ENCODE measurements around the gene SMIM33.
"Not testable (repeated sequence)": the region's sequence is repeated elsewhere in the genome, so short reads cannot be mapped to it uniquely, and the experiment has no call there.

Gene SMIM33

DNA sequence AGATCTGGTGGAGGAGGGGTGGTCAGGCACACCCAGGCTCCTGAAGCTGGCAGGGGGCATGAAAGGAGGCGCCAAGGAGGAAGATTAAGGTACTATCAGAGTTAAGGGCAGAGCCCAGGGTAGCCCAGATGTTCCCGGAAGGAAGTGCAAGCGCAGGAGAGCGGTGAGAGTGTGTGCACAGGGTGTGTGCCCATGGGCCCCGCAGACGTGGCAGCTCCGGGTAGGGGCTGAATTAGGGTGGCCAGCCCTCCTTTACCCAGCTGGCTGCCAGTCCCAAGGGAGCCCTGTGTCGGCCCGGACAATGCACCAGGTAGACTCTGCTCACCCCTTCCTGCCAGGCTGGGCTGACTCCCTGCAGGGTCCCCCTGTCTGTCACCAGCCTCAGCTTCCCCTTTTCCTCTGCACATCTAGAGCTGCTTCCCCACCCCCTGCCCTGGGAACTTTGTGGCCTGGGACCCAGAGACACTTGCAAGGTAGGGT, at the start of gene SMIM33:
TSS of gene SMIM33 (plus strand) at position 184 of the 480 bp plus-strand sequence. CDS start at position 302, 118 bp downstream.
- DNase-seq, result peak; percentile 79 to 80

DNA sequence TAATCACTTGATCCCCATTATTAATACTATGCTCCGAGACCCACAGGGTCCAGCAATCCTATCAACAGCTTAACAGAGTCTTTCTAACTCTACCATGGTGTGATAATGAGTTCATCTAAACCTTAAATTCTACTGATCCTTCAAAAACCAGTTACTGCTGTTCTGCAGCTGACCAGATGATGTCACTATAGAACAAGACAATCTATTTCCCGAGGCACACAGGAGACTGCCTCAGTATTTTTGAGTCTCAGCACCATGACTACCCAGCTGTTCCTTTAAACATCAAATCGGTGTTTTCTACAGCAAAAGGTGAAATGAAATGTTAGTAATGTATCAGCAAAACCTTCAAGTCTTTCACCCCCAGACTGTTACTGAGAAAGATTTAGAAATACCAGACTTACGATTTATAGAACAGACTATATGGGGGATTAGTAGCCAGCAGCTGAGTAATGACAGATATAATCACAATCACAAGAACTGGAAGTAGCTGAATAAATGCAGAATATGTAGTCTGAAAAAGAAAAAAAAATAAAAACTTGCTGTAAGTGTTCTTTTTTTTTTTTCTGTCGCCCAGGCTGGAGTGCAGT, 48.4 kb upstream of the SMIM33 start:
- peak; percentile 90 to 91 for DNase-seq

DNA sequence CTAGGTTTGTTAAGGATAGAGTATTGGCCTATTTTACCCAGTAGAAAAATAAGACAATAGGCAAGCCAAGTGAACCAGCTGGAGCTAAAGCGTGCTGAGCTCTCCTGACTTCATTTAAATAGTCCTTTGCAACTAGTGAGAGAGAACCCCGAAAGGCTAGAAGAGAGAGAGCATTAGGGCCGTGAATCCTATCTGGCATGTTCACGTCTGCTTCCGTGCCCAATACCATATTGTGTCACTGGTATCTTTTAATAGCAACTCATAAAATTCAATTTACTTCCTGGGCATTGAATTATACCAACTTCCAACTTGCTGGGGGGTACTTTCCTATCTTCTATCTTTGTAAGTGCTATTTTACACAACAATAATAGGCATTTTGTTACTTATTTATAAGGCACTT, 45.3 kb upstream of the SMIM33 start:
- no peak for DNase-seq

DNA sequence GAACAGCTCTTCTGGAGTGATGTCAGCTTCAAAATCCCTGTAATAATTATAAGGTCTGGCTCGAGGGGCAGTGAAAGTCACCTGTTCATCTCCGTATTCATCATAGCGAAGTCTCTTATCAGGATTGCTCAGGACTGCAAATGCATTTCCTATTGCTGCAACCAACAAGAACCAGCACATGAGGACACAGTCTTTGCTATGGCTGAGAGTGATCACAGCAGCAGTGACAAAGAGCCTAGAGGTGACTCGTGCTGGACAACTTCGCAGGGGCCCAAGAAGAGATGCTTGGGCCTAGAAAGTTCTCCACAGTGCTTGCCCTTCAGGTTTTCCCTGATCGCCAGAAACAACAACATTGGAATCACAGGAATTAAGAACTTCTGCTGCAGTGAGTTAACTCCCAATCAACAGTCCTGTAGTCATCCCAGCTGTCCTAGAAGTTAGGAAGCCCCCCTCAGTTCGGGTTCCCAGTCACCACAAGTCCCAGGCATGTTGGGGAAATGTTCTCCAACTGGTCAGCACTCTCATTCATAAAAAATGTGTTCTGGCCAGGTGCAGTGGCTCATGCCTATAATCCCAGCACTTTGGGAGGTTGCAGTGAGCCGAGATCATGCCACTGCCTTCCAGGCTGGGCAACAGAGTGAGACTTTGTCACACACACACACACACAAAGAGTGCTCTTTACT, 44.5 kb upstream of the SMIM33 start:
- DNase-seq, result no peak

DNA sequence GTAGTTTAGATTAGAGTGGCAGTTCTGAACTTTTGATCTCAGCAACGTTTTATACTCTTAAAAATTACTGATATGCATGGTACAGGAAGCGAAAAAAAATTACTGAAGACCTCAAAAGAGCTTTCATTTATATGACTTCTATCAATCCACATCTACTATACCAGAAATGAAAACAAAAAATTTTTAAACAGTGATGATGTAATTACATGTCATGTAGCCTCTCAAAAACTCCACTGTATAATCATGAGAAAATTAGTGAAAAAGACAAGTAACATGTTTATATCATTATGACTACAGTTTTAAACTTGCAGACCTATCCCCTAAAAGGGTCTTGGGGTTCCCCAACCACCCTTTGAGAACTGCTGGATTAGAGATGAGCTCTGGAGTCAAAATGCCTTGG, 40.8 kb upstream of the SMIM33 start:
- no peak for DNase-seq

DNA sequence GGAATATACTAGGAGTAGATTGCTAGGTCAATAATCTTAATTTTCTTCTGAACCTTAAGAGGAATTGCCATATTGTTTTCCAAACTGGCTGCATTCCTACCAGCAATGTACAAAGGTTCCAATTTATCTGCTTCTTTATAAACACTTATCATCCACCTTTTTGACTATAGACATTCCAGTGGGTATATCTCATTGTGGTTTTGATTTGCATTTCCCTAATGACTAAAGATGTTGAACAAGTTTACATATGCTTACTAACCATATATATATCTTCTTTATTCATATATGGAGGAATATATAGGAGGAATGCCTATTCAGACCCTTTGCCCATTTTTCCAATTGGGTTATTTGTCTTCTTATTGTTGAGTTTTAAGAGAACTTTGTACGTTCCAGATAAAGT, 39.1 kb upstream of the SMIM33 start:
- no peak for DNase-seq

DNA sequence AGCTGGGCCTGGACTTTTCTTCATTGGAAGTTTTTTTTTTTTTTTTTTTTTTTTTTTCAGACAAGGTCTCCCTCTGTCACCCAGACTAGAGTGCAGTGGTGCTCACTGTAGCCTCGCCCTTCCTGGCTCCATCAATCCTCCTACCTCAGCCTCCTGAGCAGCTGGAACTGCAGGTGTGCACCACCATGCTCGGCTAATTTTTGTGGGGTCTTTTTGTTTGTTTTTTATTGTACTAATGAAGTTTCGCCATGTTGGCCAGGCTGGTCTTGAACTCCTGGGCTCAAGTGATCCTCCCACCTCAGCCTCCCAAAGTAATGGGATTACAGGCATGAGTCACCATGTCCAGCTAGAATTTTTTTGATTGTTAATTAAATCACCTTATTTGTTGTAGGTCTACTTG, 35.1 kb upstream of the SMIM33 start:
- DNase-seq, result no peak

DNA sequence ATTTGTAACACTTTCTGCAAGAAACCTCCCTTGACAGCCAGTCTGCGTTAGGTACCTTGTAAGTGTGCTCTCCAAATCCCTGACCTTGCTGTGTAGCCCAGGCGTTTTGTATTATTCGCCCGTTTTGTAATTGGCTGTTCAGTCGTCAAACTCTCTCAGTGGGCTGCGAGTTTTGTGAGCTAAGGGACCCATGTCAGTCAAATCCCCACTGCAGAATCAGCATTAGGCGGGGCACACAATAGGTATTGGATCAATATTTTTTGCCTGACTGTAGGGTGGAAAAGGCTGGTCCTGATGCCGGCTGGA, 32.1 kb upstream of the SMIM33 start:
- no peak for DNase-seq

DNA sequence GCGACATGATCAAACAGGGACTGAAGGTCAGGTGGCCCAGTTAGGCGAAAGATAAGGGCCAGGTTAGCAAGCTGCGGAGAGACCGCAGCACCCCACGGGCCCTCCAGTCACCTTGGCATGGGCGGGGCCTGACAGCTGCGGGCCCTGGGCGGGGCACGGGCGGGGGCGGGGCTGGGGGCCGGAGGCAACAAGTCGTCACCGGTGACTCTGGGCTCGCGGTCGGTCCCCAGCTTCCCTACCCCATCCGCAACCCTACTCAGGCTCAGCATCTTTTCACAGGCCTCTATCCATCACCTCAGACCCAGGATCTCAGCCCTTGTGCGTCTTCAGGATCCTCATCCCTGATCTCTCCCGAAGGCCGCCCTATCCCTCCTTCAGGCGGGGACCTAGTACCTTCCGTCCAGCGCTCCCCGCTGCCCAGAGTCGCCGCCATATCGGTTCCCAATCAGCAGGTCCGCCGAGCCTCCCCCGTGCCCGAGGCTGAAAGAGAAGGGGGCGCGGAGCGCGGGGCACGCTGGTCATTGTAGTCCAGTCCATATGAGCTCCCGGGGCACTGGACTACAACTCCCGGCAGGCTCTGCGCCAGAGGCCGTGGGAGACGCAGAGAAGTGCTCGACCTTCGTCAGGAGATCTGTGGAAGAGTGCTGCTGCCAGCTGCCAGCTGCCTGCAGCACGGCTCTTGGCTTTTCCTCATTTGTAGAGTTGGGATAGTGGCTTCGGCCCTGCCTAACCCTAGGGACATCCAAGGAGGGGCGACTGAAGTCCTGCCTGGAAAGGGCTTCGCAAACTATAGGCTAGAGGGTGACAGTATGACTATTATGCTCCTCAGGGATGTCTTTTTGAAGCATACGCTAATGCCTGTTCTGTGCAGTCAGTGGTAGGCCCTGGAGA, 31.5 kb upstream of the SMIM33 start, which contains the start of gene DNAJC18:
TSS of gene DNAJC18 (minus strand) at position 513 of the 891 bp plus-strand sequence. CDS start at position 433, 80 bp downstream.
- peak; percentile 91 to 92 for DNase-seq

DNA sequence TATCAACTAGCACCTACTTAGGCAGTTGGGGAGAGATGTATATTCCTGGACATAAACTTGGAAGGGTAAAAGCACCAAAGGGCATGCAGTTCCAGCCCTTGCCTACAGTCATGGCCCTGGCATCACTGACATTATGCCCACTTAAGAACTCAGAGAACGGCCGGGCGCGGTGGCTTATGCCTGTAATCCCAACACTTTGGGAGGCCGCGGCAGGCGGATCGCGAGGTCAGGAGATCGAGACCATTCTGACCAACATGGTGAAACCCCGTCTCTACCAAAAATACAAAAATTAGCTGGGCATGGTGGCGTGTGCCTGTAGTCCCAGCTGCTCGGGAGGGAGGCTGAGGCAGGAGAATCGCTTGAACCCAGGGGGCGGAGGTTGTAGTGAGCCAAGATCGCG, 30.4 kb upstream of the SMIM33 start:
- not testable (repeated sequence) for DNase-seq

DNA sequence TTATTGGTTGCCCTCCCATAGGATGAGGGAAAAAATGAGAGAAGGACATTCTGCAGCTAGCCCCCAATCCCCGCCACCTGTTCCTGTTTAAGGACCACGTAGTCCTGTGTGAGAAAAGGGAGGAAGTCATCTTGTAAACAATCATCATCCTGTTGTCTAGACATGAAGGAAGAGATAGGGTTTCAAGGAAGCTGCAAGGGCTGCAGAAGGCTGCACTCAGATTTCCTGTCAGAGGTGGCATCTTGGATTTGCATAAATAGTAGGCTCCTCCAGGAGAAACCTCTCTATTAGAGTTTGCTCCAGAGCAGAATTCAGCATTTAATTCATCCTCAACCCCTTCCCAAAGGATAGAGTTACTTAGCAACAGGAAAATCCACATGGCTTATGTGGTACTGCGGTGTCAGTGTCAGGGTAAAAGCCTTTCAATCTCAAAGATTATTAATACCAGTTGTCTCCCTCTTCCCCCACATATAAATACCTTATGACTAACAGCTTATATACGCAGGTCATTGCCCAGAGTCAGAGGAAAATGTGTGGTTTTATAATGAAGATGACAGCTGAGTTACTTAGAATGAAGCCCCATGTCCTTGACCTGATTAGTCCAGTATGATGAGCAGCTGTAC, 26.9 kb upstream of the SMIM33 start:
- DNase-seq, result peak; percentile 11 to 22

DNA sequence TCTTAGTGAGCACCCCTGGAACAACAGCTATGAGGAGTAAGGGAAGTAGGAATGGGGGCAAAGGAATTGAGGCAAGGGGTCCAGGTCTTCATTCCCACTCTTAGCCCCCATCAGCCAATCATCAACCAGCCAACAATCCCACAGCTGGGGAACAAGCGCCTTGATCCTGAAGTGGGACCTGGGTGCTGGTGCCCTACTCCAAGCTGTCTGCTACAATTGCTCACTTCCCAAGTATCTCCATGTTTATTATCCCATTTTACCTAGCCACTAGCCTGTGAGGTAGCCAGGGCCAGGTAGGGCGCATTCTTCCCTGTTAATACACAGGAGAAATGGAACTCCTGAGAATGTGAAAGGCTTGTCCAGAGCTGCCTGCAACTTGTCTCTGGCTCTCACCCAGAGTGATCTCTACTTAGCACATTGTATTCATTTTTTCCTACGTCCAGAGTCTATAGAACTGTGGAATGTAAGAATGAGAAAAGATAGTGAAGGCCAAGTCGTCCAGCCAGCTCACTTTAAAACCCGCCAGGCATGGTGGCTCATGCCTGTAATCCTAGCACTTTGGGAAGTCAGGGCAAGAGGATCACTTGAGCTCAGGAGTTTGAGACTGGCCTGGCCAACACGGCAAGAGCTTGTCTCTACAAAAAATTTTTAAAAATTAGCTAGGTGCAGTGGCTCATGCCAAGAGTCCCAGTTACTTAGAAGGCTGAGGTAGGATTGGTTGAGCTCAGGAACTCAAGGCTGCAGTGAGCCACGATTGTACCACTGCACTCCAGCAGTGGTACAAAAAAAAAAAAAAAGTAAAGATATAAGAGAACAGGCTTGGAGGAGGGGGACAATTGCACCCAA, 25.3 kb upstream of the SMIM33 start:
- DNase-seq, result no peak

DNA sequence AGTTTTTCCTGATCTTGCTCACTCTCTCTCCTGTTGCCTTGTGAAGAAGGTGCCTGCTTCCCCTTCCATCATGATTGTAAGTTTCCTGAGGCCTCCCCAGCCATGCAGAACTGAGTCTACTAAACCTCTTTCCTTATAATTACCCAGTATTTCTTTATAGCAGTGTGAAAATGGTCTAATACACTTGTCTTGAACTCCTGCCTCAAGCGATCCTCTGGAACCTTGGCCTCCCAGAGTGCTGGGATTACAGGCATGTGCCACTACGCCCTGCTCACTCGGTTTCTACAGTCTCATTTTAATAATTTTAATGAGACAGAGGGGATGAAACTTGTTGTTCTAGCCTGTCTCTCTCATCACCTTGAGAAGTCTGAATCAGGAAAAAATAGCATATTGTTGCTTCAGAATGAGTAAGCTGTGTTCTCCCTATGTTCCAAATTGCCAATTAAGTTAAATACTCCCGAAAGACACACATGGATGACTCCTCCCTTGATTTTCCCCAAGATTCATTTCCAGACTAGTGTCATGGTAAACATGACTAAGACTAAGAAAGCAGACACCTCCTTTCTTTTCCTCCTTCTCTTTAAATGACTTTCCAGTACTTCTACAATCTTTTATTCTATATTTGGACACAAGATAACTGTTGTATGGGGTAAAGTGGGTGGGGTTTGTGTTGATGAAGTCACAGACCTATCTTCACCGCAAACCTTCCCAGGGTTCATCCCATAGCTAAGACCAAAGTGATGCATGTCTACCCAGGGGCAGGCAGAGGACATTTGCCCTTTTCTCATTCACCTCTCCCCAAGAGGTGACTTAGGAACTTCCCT, 23.6 kb upstream of the SMIM33 start:
- DNase-seq, result no peak

DNA sequence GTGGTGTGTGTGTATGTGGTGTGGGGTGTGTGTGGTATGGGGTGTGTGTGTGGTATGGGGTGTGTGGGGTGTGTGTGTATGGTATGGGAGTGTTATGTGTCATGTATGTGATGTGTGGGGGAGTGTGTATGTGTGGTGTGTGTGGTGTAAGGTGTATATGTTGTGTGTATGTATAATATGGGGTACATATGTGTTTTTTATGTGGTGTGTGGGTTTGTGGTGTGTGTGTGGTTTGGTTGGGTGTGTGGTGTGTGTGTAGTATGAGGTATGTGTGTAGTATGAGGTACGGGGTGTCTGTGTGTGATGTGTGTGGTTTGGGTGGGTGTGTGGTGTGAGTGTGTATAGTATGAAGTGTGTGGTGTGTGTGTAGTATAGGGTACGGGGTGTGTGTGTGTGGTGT, 19.6 kb upstream of the SMIM33 start:
- no peak for DNase-seq

DNA sequence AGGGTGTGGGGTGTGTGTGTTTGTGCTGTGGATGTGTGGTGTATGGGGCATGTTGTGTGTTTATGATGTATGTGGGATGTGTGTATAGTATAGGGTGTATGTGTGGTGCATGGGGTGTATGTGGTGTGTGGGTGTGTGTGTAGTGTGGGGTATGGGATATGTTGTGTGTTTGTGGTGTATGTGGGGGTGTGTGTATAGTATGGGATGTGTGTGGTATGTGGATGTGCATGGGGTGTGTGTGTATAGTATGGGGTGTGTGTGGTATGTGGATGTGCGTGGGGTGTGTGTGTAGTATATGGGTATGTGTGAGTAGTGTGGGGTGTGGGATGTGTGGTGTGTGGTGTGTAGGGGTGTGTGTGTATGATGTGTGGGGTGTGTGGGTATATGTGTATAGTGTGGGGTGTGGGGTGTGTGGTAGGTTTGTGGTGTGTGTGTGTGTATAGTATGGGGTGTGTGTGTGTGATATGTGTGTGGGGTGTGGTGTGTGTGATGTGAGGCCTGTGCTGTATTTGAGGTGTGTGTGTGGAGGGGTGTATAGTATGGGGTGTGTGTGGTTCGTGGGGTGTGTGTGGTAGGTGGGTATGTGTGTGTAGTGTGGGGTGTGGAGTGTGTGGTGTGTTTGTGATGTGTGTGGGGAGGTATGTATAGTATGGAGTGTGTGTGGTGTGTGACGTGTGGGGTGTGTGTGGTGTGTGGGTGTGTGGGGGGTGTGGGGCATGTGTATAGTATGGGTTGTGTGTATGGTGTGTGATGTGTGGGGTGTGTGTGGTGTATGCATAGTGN, 18.7 kb upstream of the SMIM33 start:
- DNase-seq, result no peak

DNA sequence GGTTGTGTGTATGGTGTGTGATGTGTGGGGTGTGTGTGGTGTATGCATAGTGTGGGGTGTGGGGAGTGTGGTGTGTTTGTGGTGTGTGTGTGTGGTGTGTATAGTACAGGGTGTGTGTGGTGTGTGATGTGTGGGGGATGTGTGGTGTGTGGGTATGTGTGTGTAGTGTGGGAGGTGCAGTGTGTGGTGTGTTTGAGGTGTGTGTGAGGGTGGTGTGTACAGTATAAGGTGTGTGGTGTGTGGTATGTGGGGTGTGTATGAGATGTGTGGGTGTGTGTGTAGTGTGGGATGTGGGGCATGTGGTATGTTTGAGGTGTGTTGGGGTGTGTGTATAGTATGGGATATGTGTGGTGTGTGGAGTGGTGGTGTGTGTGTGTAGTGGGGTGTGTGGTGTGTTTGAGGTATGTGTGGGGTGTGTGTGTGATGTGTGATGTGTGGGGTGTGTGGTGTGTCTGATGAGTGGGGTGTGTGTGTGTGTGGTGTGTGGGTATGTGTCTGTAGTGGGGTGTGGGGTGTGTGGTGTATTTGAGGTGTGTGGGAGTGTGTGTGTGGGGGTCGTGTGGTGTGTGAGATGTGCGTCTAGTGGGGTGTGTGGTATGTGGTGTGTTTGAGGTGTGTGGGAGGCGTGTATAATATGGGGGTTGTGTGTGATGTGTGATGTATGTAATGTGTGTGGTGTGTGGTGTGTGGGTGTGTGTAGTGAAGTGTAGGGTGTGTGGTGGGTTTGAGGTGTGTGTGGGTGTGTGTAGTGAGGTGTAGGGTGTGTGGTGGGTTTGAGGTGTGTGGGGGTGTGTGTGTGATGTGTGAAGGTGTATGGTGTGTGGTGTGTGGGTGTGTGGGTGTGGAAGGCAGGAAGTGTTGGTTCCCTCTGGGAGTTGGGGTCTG, 16.9 kb upstream of the SMIM33 start:
- DNase-seq, result no peak

DNA sequence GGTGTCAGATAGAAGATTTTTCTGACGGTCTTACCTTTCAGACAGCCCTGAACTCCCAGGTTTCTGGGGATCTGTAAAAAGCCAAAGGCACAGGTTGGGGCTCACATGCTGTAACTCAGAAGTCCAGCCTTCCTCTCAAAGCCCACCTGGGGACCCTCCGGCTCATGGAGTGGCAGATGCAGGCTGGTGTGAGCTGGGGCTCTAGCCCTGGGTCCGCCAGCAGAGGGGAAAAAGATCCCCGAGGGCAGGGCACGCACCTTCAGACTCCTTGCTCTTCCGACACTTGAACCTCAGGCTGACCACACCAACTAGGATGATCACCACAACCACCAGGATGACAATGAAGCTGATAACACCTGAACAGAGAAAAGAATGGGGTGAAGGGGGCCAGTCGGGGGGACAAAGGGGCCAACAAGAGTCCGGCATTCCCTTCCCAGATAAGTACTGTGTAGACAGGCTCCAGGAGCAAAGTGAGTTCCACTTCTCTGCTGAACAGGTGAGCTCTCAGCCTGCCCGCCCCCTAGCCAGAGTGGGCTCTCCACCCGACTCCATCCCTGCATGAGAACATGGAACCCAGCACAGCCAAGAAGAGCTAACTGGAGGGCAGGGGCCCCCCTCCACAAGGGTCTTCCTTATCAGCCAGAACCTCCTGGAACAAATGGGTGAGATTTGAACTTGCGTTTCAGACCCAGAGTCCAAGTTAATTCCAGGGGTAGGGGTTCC, 16.1 kb upstream of the SMIM33 start:
- DNase-seq, result no peak

DNA sequence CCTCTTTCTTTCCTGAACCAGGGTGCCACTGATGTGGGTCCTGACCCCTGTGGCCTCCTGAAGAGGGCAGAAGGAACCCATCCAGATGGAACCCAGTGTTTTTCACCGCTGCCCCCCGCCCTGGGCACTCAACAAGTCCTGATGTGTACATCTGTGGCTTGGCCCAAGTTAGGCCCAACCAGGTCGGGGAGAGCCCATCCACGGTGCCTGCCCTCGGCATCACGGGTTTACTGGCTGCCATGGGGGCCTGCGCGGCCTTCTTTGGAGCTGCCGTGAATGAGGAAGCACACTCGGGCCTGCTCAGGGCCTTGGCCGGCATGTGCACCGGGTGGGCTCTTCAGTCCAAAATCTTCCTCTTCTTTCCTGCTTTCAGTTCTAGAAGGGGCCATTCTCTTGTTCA, 14.0 kb upstream of the SMIM33 start:
- DNase-seq, result no peak

DNA sequence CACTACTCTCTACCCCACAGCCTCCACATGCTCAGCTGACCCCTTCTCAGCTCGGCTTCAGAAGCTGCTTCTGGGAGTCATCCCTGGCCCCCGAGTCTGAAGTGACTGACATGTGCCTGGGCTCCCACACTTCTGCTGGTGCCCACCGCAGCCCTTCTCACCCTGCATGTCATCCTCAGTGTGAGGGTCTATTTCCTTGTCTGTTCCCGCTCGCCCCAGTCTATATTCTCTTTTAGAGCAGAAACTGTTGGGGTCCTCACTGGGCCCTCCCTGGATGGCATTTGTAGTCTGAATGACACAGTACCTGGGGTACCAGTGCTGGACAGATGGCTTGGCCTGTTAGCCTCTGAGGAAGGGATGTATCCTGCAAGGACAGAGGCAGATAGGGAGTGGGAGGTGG, 13.6 kb upstream of the SMIM33 start:
- no peak for DNase-seq
